Hematopoietic multipotent progenitor cell treated with erythropoietin and hydrocortisone succinate and interleukin-3 and kit ligand, for 17 days (in vitro differentiated cells): ENCODE results near the gene USP32.
"Not testable (repeated sequence)": the region's sequence is repeated elsewhere in the genome, so short reads cannot be mapped to it uniquely, and the experiment has no call there.

Experiments used
- DNase-seq: peaks from one replicate; pipeline ENCODE4 v3.0.0-alpha.2; 2015; ENCODE audit warnings: low spot score

The USP32 gene

GRCh38 chr17:60333072-60333471 lies 58.9 kb downstream of the USP32 start:
- DNase-seq = not testable (repeated sequence)

GRCh38 chr17:60332574-60332973 lies 59.4 kb downstream of the USP32 start:
- no peak for DNase-seq

- DNase-seq = no peak
Observed at GRCh38 chr17:60330731-60331130, 61.2 kb downstream of the USP32 start.

- no peak for DNase-seq
Observed at GRCh38 chr17:60328679-60329078, 63.3 kb downstream of the USP32 start.

- no peak for DNase-seq
Observed at GRCh38 chr17:60327901-60328273, 64.0 kb downstream of the USP32 start.

- DNase-seq = no peak
Observed at GRCh38 chr17:60327134-60327900, 64.6 kb downstream of the USP32 start.

GRCh38 chr17:60326702-60327101 lies 65.2 kb downstream of the USP32 start:
- no peak for DNase-seq

- no peak for DNase-seq
Observed at GRCh38 chr17:60325730-60326524, 66.0 kb downstream of the USP32 start.

- DNase-seq = no peak
Observed at GRCh38 chr17:60323754-60324153, 68.2 kb downstream of the USP32 start.

GRCh38 chr17:60322056-60322387 lies 69.9 kb downstream of the USP32 start:
- no peak for DNase-seq

GRCh38 chr17:60321336-60322055 lies 70.4 kb downstream of the USP32 start:
- DNase-seq = no peak

- DNase-seq = no peak
Observed at GRCh38 chr17:60318830-60319229, 73.1 kb downstream of the USP32 start.

GRCh38 chr17:60318326-60318725 lies 73.6 kb downstream of the USP32 start:
- DNase-seq = no peak

GRCh38 chr17:60315650-60316049 lies 76.3 kb downstream of the USP32 start:
- peak; percentile 80 for DNase-seq

- not testable (repeated sequence) for DNase-seq
Observed at GRCh38 chr17:60314900-60315299, 77.0 kb downstream of the USP32 start.

- no peak for DNase-seq
Observed at GRCh38 chr17:60314423-60314822, 77.5 kb downstream of the USP32 start.

- DNase-seq = no peak
Observed at GRCh38 chr17:60311936-60312335, 80.0 kb downstream of the USP32 start.

- DNase-seq = no peak
Observed at GRCh38 chr17:60311186-60311585, 80.7 kb downstream of the USP32 start.

GRCh38 chr17:60305141-60305540 lies 86.8 kb downstream of the USP32 start:
- DNase-seq = no peak

GRCh38 chr17:60304502-60304901 lies 87.4 kb downstream of the USP32 start:
- no peak for DNase-seq

GRCh38 chr17:60303406-60304099 lies 88.4 kb downstream of the USP32 start:
- DNase-seq = no peak

GRCh38 chr17:60301649-60302048 lies 90.3 kb downstream of the USP32 start:
- no peak for DNase-seq
